ENCODE data around the gene P2RX5. TPM values are rescaled to one million over a fixed set of nuclear protein-coding genes. Genes with fewer than 3 reads are reported as not detected.
A peak's percentile ranks its signal among the peaks of the same experiment; 100 is the strongest.

Gene P2RX5
- total RNA-seq, 1 donor from 2014 or later = 0.77 TPM

GRCh38 chr17:3626831-3627768 is 68.9 kb downstream of the P2RX5 start:
- peak; percentile 61 to 71 for DNase-seq (ENCODE audit: low read depth in 2 of 2)

Other genes starting within 250 kb of the P2RX5 start
- gene SPATA22, start 224.3 kb downstream of the P2RX5 start, total RNA-seq = 1.7 TPM in 1 of 2 replicates, not detected in the other
- 0.13 TPM in 1 of 2 replicates, not detected in the other for gene ASPA, start 220.2 kb downstream of the P2RX5 start, total RNA-seq
- 0.13 TPM in 1 of 2 replicates, not detected in the other for gene TRPV3, start 138.3 kb downstream of the P2RX5 start, total RNA-seq
- 0.51 and 0.76 TPM in 2 replicates for gene TRPV1, start 86.7 kb downstream of the P2RX5 start, total RNA-seq
- gene SHPK, start 59.9 kb downstream of the P2RX5 start, total RNA-seq = 11.2 and 19.2 TPM in 2 replicates
- 15.3 and 30.2 TPM in 2 replicates for gene CTNS, start 59.4 kb downstream of the P2RX5 start, total RNA-seq
- gene TAX1BP3, start 27.6 kb downstream of the P2RX5 start, total RNA-seq = 190 and 223 TPM in 2 replicates
- gene EMC6, start 27.3 kb downstream of the P2RX5 start, total RNA-seq = 18.4 and 19.8 TPM in 2 replicates
- gene HASPIN, start 27.7 kb upstream of the P2RX5 start, total RNA-seq = 3.5 and 5.5 TPM in 2 replicates
- 9.1 and 20.3 TPM in 2 replicates for gene ITGAE, start 105.0 kb upstream of the P2RX5 start, total RNA-seq
- gene NCBP3, start 150.1 kb upstream of the P2RX5 start, total RNA-seq = 12.2 and 18.0 TPM in 2 replicates
- 0.64 and 1.0 TPM in 2 replicates for gene CAMKK1, start 196.9 kb upstream of the P2RX5 start, total RNA-seq
- not detected in 2 replicates for gene P2RX1, start 220.3 kb upstream of the P2RX5 start, total RNA-seq